ENCODE results near the gene ZNF148. TPM values are rescaled to one million over a fixed set of nuclear protein-coding genes. Genes with fewer than 3 reads are reported as not detected.
A peak's percentile ranks its signal among the peaks of the same experiment; 100 is the strongest.

Gene ZNF148
- total RNA-seq, 1 experiment from 2014 or later: 24.8 TPM

GRCh38 chr3:125192190-125193035, 182.7 kb downstream of the ZNF148 start:
- Histone ChIP-seq H2AK5ac (ENCODE audit: insufficient read length, low read length) (no peak overlapping the region), H3K9ac (ENCODE audit: extremely low read depth, insufficient read length, low read length) (no peak overlapping the region)
- peak overlapping the region in 2 of 3 experiments; percentile 37 to 84; a peak in 4 of 7 replicates for H3K27ac Mint-ChIP-seq

More at GRCh38 chr3:125192190-125193035, 182.7 kb downstream of the ZNF148 start:
- no peak overlapping the region for H2AFZ ChIP-seq (ENCODE audit: low read length)
- H3K27me3 Mint-ChIP-seq (ENCODE audit: low read depth): no peaks in the 10 kb centered on the region
- no peak overlapping the region for H3K56ac ChIP-seq (ENCODE audit: insufficient read length, low read depth, low read length)
- H3K79me1 ChIP-seq (ENCODE audit: insufficient read depth, low read depth, low read length, poor library complexity, severe bottlenecking): no peaks in the 10 kb centered on the region
- no peak overlapping the region for H3K23ac ChIP-seq (ENCODE audit: insufficient read length, low read depth, low read length)
- no peak overlapping the region for H2BK15ac ChIP-seq (ENCODE audit: low read depth, low read length)
- no peak overlapping the region for H3K4me3 Mint-ChIP-seq
- H4K20me1 ChIP-seq (ENCODE audit: control insufficient read depth, insufficient read depth, insufficient read length): no peaks in the 10 kb centered on the region
- no peak overlapping the region for H2BK20ac ChIP-seq (ENCODE audit: low read depth, low read length, poor library complexity, severe bottlenecking)
- TF ChIP-seq CTCF (conservative IDR thresholded peaks at IDR 0.05): peak; percentile 57
- H3K23me2 ChIP-seq (ENCODE audit: insufficient read length, low read depth, low read length, poor library complexity, severe bottlenecking): no peaks in the 10 kb centered on the region
- H3K36me3 Mint-ChIP-seq (ENCODE audit: insufficient read depth in 1 of 3, low read depth in 3 of 3): peaks cover 14 to 18% (median 17%) of the 10 kb centered on the region in 3 experiments
- H3K18ac ChIP-seq (ENCODE audit: insufficient read length, low read depth, low read length): no peak overlapping the region
- no peak overlapping the region for H2BK5ac ChIP-seq (ENCODE audit: insufficient read length, low read length)
- DNase-seq: peak; percentile 58
- H3K4me2 ChIP-seq (ENCODE audit: insufficient read depth, insufficient read length, low read length): no peak overlapping the region
- no peak overlapping the region for H3T11ph ChIP-seq (ENCODE audit: low read length)
- no peak overlapping the region for H3K14ac ChIP-seq (ENCODE audit: insufficient read depth, low read length)
- no peaks in the 10 kb centered on the region for H3K79me2 ChIP-seq (ENCODE audit: insufficient read depth, low read length)
- peaks cover 0 to 3% of the 10 kb centered on the region in 2 experiments; a peak in 2 of 5 replicates for H3K9me3 Mint-ChIP-seq
- no peak overlapping the region for H3K4ac ChIP-seq (ENCODE audit: low read depth, low read length)
- WGBS (ENCODE audit: extremely low coverage, insufficient read length, low lambda C conversion rate): no CpG with 5 or more reads among the region's 12 CpGs
- no peak overlapping the region for H2BK12ac ChIP-seq (ENCODE audit: insufficient read length, low read depth, low read length)
- no peaks in the 10 kb centered on the region for H3K27me3 ChIP-seq (ENCODE audit: insufficient read depth, low read length)
- H3K9me3 ChIP-seq (ENCODE audit: control insufficient read depth, low read depth, low read length): no peaks in the 10 kb centered on the region
- peaks cover 15% of the 10 kb centered on the region for H3K4me1 ChIP-seq (ENCODE audit: insufficient read depth, low read length)
- no peak overlapping the region for H2BK120ac ChIP-seq (ENCODE audit: low read depth, low read length, poor library complexity, severe bottlenecking)
- peaks cover 58 to 59% of the 10 kb centered on the region in 2 experiments for H3K4me1 Mint-ChIP-seq
- H4K91ac ChIP-seq (ENCODE audit: insufficient read length, low read depth, low read length): no peak overlapping the region
- H3K27ac ChIP-seq (ENCODE audit: insufficient read length, low read depth, low read length): no peak overlapping the region
- H4K5ac ChIP-seq (ENCODE audit: insufficient read length, low read depth, low read length): no peak overlapping the region
- H4K8ac ChIP-seq (replicated peaks; ENCODE audit: insufficient read length, low read depth, low read length): no peak overlapping the region

All from H9 (cell line).